ENCODE measurements around the gene PDK3. TPM values are rescaled to one million over a fixed set of nuclear protein-coding genes. Genes with fewer than 3 reads are reported as not detected.

Gene PDK3
- total RNA-seq, result 7.3 and 11.8 TPM in 2 replicates

GRCh38 chrX:24464836-24465531, at the start of gene PDK3:
PDK3 (plus strand) TSS chrX:24465286; CDS start chrX:24465456, 170 bp downstream.

Other genes starting within 250 kb of the PDK3 start
- not detected in 2 replicates for gene SUPT20HL2, start 151.2 kb upstream of the PDK3 start, total RNA-seq
- gene SUPT20HL1, start 104.6 kb upstream of the PDK3 start, total RNA-seq, result not detected in 2 replicates
- 0.33 and 0.51 TPM in 2 replicates for gene PCYT1B, start 182.1 kb downstream of the PDK3 start, total RNA-seq
- gene POLA1, start 228.6 kb downstream of the PDK3 start, total RNA-seq, result 2.4 and 9.3 TPM in 2 replicates

Data from mesangial cell (primary cell).